ENCODE data around the gene OR2Z1. TPM values are rescaled to one million over a fixed set of nuclear protein-coding genes. Genes with fewer than 3 reads are reported as not detected.

The OR2Z1 gene
- total and polyA plus RNA-seq, 2 experiments from 2014 or later = not detected

DNA sequence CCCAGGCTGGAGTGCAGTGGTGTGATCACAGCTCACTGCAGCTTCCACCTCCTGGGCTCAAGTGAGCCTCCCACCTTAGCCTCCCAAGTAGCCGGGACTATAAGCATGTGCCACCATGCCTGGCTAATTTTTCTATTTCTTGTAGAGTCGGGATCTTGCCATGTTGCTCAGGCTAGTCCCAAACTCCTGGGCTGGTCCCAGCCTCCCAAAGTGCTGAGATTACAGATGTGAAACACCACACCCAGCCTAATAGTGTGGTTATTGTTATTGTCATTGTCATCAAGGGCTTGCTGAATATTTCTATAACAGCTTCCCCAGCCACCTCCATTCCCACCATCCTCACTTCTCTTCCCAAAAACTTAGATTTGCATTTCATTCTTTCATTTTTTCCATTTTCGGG lies 2.8 kb downstream of the OR2Z1 start:
- Histone ChIP-seq H4K20me1 (replicated peaks; ENCODE audit: insufficient read depth) (no peaks in the 10 kb centered on the region), H3F3A (replicated peaks; ENCODE audit: low read depth) (no peaks in the 10 kb centered on the region), H3K4me3 (no peak overlapping the region), H3K27me3 (ENCODE audit: insufficient read depth) (no peaks in the 10 kb centered on the region), H3K4me1 (ENCODE audit: insufficient read depth) (no peaks in the 10 kb centered on the region), H2AFZ (no peak overlapping the region), H3K79me2 (replicated peaks; ENCODE audit: insufficient read depth) (no peaks in the 10 kb centered on the region), H3K9me2 (ENCODE audit: insufficient read depth) (no peaks in the 10 kb centered on the region), H3K4me2 (no peak overlapping the region), H3K27ac (ENCODE audit: low read depth) (no peak overlapping the region), H3K36me3 (ENCODE audit: insufficient read depth) (no peaks in the 10 kb centered on the region)
- Mint-ChIP-seq H3K9me3 (peaks cover 94% of the 10 kb centered on the region), H3K27ac (no peak overlapping the region), H3K4me3 (no peak overlapping the region), H3K4me1 (no peaks in the 10 kb centered on the region), H3K36me3 (ENCODE audit: low read depth) (peaks cover 27% of the 10 kb centered on the region), H3K27me3 (ENCODE audit: insufficient read depth, low read depth, poor library complexity) (peaks cover 3% of the 10 kb centered on the region)
- TF ChIP-seq ZNF331 (CRISPR knock-in tag; IDR thresholded peaks at IDR 0.05; ENCODE audit: low read depth) (no peak), ZNF114 (CRISPR knock-in tag; IDR thresholded peaks at IDR 0.05) (no peak), STAT1 (IDR thresholded peaks at IDR 0.05; ENCODE audit: unreplicated experiment) (no peak), NANOG (IDR thresholded peaks at IDR 0.05; ENCODE audit: borderline replicate concordance) (no peak)
- TF ChIP-seq, protein P1, sequence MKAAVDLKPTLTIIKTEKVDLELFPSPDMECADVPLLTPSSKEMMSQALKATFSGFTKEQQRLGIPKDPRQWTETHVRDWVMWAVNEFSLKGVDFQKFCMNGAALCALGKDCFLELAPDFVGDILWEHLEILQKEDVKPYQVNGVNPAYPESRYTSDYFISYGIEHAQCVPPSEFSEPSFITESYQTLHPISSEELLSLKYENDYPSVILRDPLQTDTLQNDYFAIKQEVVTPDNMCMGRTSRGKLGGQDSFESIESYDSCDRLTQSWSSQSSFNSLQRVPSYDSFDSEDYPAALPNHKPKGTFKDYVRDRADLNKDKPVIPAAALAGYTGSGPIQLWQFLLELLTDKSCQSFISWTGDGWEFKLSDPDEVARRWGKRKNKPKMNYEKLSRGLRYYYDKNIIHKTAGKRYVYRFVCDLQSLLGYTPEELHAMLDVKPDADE (IDR thresholded peaks at IDR 0.05) = no peak
- TF ChIP-seq, protein P2, sequence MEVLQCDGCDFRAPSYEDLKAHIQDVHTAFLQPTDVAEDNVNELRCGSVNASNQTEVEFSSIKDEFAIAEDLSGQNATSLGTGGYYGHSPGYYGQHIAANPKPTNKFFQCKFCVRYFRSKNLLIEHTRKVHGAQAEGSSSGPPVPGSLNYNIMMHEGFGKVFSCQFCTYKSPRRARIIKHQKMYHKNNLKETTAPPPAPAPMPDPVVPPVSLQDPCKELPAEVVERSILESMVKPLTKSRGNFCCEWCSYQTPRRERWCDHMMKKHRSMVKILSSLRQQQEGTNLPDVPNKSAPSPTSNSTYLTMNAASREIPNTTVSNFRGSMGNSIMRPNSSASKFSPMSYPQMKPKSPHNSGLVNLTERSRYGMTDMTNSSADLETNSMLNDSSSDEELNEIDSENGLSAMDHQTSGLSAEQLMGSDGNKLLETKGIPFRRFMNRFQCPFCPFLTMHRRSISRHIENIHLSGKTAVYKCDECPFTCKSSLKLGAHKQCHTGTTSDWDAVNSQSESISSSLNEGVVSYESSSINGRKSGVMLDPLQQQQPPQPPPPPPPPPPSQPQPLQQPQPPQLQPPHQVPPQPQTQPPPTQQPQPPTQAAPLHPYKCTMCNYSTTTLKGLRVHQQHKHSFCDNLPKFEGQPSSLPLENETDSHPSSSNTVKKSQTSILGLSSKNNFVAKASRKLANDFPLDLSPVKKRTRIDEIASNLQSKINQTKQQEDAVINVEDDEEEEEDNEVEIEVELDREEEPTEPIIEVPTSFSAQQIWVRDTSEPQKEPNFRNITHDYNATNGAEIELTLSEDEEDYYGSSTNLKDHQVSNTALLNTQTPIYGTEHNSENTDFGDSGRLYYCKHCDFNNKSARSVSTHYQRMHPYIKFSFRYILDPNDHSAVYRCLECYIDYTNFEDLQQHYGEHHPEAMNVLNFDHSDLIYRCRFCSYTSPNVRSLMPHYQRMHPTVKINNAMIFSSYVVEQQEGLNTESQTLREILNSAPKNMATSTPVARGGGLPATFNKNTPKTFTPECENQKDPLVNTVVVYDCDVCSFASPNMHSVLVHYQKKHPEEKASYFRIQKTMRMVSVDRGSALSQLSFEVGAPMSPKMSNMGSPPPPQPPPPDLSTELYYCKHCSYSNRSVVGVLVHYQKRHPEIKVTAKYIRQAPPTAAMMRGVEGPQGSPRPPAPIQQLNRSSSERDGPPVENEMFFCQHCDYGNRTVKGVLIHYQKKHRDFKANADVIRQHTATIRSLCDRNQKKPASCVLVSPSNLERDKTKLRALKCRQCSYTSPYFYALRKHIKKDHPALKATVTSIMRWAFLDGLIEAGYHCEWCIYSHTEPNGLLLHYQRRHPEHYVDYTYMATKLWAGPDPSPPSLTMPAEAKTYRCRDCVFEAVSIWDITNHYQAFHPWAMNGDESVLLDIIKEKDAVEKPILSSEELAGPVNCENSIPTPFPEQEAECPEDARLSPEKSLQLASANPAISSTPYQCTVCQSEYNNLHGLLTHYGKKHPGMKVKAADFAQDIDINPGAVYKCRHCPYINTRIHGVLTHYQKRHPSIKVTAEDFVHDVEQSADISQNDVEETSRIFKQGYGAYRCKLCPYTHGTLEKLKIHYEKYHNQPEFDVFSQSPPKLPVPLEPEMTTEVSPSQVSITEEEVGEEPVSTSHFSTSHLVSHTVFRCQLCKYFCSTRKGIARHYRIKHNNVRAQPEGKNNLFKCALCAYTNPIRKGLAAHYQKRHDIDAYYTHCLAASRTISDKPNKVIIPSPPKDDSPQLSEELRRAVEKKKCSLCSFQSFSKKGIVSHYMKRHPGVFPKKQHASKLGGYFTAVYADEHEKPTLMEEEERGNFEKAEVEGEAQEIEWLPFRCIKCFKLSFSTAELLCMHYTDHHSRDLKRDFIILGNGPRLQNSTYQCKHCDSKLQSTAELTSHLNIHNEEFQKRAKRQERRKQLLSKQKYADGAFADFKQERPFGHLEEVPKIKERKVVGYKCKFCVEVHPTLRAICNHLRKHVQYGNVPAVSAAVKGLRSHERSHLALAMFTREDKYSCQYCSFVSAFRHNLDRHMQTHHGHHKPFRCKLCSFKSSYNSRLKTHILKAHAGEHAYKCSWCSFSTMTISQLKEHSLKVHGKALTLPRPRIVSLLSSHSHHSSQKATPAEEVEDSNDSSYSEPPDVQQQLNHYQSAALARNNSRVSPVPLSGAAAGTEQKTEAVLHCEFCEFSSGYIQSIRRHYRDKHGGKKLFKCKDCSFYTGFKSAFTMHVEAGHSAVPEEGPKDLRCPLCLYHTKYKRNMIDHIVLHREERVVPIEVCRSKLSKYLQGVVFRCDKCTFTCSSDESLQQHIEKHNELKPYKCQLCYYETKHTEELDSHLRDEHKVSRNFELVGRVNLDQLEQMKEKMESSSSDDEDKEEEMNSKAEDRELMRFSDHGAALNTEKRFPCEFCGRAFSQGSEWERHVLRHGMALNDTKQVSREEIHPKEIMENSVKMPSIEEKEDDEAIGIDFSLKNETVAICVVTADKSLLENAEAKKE (CRISPR knock-in tag; IDR thresholded peaks at IDR 0.05) = no peak
- DNase-seq (ENCODE audit: low spot score) = no peak
- no peak for ATAC-seq
